ENCODE results near the gene DKKL1.

DNA sequence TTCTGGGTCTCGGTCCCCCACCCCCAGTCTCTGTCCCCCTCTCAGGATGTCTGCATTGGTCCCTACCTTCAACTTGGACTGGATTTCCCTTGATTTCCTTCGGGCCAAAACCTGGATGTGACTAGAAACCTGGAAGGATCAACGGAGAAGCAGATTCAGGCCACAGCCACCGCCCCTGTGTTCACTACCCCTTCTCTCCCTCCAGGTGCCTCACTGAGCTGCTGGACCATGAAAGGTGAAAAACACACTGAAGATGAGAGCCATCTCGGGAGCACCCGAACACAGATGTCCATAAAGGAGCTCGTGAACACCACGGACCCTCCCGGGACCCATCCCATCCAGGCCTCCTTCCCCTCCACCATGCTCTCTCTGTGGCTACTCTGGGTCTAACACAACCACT is 6.5 kb upstream of the DKKL1 start:
- TF ChIP-seq GATA2 (IDR thresholded peaks at IDR 0.05; ENCODE audit: low read depth, low read length) = no peak
- TF ChIP-seq GATA3 (IDR thresholded peaks at IDR 0.05; ENCODE audit: low read depth, low read length) = no peak

Measured in SH-SY5Y (cell line).